Hepatocyte (in vitro differentiated cells): ENCODE measurements around the gene OTOP3. TPM values are rescaled to one million over a fixed set of nuclear protein-coding genes. Genes with fewer than 3 reads are reported as not detected.

Experiments used
- DNase-seq: peaks from one replicate; pipeline ENCODE4 v3.0.0-alpha.2; 2016; ENCODE audit warnings: low spot score
- H2AFZ ChIP-seq: fragments of 200-600 bp; sonication (generic); 2 replicates; pipeline ENCODE4 v1.6.0; 2016; ENCODE audit warnings: antibody characterized with exemption, mild to moderate bottlenecking
- H3K27ac ChIP-seq: fragments of 200-600 bp; sonication (generic); 2 replicates; pipeline ENCODE4 v1.5.1; 2016; ENCODE audit warnings: mild to moderate bottlenecking
- H3K27me3 ChIP-seq: fragments of 200-600 bp; sonication (generic); 2 replicates; pipeline ENCODE4 v1.6.1; 2016
- H3K36me3 ChIP-seq: fragments of 200-600 bp; sonication (generic); replicated peaks from 2 replicates; pipeline ENCODE4 v1.5.1; 2016; ENCODE audit warnings: low read depth; ENCODE audit not compliant: insufficient read depth
- H3K4me1 ChIP-seq: fragments of 200-600 bp; sonication (generic); 2 replicates; pipeline ENCODE4 v1.5.1; 2016; ENCODE audit warnings: mild to moderate bottlenecking, moderate library complexity; ENCODE audit not compliant: insufficient read depth
- H3K4me2 ChIP-seq: fragments of 200-600 bp; sonication (generic); 2 replicates; pipeline ENCODE4 v1.6.0; 2016
- H3K4me3 ChIP-seq: fragments of 200-600 bp; sonication (generic); 2 replicates; pipeline ENCODE4 v1.5.1; 2016; ENCODE audit warnings: mild to moderate bottlenecking
- H3K79me2 ChIP-seq: fragments of 200-600 bp; sonication (generic); 2 replicates; pipeline ENCODE4 v1.6.0; 2017; ENCODE audit warnings: mild to moderate bottlenecking
- H3K9me2 ChIP-seq: fragments of 200-600 bp; sonication (generic); replicated peaks from 2 replicates; pipeline ENCODE4 v1.6.0; 2017; ENCODE audit warnings: mild to moderate bottlenecking; ENCODE audit not compliant: insufficient read depth
- H3K9me3 ChIP-seq: fragments of 200-600 bp; sonication (generic); 2 replicates; pipeline ENCODE4 v1.5.1; 2016; ENCODE audit warnings: low read depth, mild to moderate bottlenecking
- H4K20me1 ChIP-seq: fragments of 200-600 bp; sonication (generic); 2 replicates; pipeline ENCODE4 v1.6.0; 2016; ENCODE audit warnings: mild to moderate bottlenecking; ENCODE audit not compliant: insufficient read depth, poor library complexity, severe bottlenecking
- EZH2 ChIP-seq: fragments of 200-600 bp; sonication (generic); IDR thresholded peaks from 2 replicates; pipeline ENCODE4 v1.6.1; 2016; ENCODE audit warnings: antibody characterized with exemption, mild to moderate bottlenecking, borderline replicate concordance
- EZH2phosphoT487 ChIP-seq: fragments of 200-600 bp; sonication (generic); IDR thresholded peaks from one replicate; pipeline ENCODE4 v1.6.1; 2018; ENCODE audit warnings: antibody characterized with exemption, mild to moderate bottlenecking, low read depth, moderate library complexity; ENCODE audit not compliant: unreplicated experiment, severe bottlenecking
- WGBS: methylation state at CpG from one replicate; pipeline ENCODE4 v1.1.6; 2016; ENCODE audit warnings: low lambda C conversion rate; ENCODE audit errors: missing lambda C conversion rate; 5-methylcytosine and 5-hydroxymethylcytosine counted together
- polyA plus RNA-seq: library from polyadenylated mRNA; unstranded; fragments of >200 nt; fragmentation: Nextera tagmentation; extraction: Ambion mirVana; gene quantifications from 2 replicates; pipeline ENCODE4 v1.2.1, GENCODE V29; 2016
- total RNA-seq: library from RNA; depleted of rRNA; stranded (reverse); fragments of >200 nt; gene quantifications from 2 replicates; pipeline ENCODE4 v1.2.3, GENCODE V29; 2014
- TF ChIP-seq, protein P1 (sequence below): fragments of 200-600 bp; sonication (generic); IDR thresholded peaks from 2 replicates; pipeline ENCODE4 v1.5.1; 2016; ENCODE audit warnings: antibody characterized with exemption, mild to moderate bottlenecking; ENCODE audit not compliant: poor library complexity

Gene OTOP3
- total and polyA plus RNA-seq, 2 experiments from 2014 or later, result 0.43 TPM; not detected in 1

DNA sequence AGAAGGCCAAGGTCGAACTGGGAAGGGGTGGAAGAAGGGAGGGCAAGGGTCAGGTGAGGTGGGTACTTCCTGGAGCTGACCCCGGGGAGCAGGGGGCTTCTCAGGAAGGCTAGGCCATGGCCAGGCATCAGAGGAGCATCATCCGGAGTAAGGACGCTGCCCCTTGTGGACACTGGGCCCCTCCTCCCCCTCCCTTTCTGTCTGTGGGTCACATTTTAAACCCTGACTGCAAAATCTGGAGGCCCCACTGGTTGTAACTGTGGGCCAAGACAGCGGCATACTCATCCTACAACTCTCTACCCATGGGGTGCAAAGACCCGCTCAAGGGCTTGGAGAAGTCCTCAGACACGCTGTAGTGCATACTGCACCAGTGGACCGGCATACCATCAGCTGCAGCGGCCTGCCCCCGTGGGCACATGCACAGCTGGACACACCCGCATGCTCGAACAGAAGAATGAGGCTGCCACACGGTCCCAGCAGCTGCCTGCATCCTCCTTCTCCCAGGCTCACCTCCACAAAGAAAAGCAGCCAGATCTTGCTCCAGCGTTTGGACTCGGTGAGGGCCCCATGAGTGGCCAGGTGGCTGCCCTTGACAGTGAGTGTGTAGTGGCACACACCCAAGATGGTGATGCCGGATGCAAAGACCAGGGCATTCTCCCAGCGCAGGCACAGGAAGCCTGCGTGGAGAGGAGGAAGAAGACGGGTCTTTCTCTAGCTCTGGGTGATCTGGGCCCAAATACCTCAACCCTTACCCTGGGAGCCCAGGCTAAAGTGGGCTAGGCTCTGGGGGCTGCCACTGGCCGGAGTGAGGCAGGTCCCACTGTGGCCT is 43.5 kb upstream of the OTOP3 start:
- Histone ChIP-seq H3K36me3 (no peaks in the 10 kb centered on the region), H2AFZ (no peak overlapping the region), H3K27me3 (peaks cover 47% of the 10 kb centered on the region), H4K20me1 (no peaks in the 10 kb centered on the region), H3K27ac (no peak overlapping the region), H3K4me1 (peaks cover 9% of the 10 kb centered on the region), H3K9me3 (no peaks in the 10 kb centered on the region), H3K4me3 (no peak overlapping the region), H3K9me2 (no peaks in the 10 kb centered on the region), H3K4me2 (peak overlapping the region; percentile 87), H3K79me2 (no peaks in the 10 kb centered on the region)
- TF ChIP-seq EZH2, result no peak
- no peak for TF ChIP-seq EZH2phosphoT487
- TF ChIP-seq, protein P1, sequence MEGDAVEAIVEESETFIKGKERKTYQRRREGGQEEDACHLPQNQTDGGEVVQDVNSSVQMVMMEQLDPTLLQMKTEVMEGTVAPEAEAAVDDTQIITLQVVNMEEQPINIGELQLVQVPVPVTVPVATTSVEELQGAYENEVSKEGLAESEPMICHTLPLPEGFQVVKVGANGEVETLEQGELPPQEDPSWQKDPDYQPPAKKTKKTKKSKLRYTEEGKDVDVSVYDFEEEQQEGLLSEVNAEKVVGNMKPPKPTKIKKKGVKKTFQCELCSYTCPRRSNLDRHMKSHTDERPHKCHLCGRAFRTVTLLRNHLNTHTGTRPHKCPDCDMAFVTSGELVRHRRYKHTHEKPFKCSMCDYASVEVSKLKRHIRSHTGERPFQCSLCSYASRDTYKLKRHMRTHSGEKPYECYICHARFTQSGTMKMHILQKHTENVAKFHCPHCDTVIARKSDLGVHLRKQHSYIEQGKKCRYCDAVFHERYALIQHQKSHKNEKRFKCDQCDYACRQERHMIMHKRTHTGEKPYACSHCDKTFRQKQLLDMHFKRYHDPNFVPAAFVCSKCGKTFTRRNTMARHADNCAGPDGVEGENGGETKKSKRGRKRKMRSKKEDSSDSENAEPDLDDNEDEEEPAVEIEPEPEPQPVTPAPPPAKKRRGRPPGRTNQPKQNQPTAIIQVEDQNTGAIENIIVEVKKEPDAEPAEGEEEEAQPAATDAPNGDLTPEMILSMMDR, result no peak
- no peak for DNase-seq
- 87% methylated on average over 20 of the region's 20 CpGs for WGBS

DNA sequence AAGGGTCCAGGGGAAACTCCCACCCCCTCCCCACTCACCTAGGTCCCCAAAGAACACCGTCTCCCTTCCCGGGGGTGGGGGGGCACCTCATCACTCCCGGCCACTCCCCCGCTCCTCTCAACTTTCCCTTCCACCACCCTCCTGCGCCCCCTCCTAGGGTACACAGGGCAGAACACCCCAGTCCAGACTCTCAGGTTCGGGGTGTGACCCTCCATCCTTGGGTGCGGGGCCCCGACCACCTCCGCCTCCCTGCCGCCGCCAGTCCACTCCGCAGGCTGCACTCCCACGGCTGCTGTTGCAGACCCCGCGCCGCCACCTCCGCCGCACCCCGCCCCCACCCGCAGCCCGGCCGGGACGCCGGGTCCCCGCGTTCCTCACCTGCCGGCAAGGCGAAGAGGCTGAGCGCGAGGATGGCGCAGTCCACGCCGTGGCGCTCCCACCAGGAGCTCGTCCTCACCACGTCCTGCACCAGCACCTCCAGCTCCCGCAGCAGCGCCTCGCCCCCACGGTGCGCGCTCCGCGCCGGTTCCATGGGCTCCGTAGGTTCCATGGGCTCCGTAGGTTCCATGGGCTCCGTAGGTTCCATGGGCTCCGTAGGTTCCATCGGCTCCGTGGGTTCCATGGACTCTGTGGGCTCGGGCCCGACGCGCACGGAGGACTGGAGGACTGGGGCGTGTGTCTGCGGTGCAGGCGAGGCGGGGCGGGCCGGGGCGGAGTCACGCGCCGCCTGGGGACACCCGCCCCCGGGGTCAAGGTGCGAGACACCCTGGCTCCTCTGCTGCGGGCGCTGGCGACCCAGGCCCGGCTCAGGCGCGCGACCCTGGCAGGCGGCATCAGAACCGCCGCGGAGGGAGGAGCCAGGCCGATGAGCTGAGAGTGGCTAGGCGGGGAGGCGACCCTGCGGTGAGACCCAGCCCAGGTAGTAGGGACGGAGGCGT is 42.5 kb upstream of the OTOP3 start, which contains the start of gene FADS6:
TSS of gene FADS6 (minus strand) at position 660 of the 938 bp plus-strand sequence. CDS start at position 622, 38 bp downstream.
- Histone ChIP-seq H3K79me2 (no peaks in the 10 kb centered on the region), H3K4me3 (peak within 1 kb of the TSS; percentile 45), H3K27me3 (peaks cover 51% of the 10 kb centered on the region), H3K4me1 (peaks cover 9% of the 10 kb centered on the region), H3K9me3 (no peaks in the 10 kb centered on the region), H4K20me1 (no peaks in the 10 kb centered on the region), H3K4me2 (peak within 1 kb of the TSS; percentile 87), H3K36me3 (no peaks in the 10 kb centered on the region), H3K27ac (no peak within 1 kb of the TSS), H3K9me2 (no peaks in the 10 kb centered on the region), H2AFZ (peak within 1 kb of the TSS; percentile 37)
- TF ChIP-seq EZH2, result peak; percentile 87
- no peak for TF ChIP-seq EZH2phosphoT487
- peak; percentile 61 for DNase-seq
- 4% methylated on average over 41 of the region's 86 CpGs for WGBS

DNA sequence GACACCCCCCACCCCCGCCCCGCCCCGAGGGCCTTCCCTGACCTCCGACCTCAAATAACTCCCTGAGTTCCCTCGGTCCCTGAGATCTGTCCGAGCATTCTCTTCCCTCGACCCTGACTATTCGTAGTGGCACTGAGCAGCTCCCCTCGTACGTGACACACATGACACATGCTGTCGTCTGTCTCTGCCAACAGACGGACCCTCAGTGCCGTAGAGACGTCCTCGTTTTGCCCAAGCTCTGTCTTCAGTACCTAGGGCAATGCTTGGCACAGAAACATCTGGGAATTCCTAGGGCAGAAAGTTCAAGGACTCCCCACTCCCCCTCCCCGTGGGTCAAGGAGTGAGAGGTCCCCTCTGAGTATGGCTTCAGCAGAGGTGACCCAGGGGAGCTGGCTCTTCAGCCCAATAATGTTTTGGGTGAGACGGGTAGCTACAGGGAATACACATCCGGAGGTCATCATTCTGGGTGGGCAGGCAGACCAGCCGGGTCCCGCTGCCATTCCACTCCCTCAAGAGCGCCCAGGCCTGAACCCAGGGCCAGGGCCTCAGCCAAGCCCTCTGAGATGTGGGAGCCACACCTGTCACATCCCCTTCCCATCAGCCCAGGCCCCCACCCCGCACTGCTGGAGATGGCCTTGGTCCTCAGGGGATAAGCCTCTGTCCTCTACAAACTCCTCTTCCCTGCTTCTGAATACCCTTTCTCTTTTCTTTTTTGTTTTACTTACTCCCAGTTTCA is 41.6 kb upstream of the OTOP3 start:
- Histone ChIP-seq H3K9me2 (no peaks in the 10 kb centered on the region), H2AFZ (peak overlapping the region; percentile 37), H3K27me3 (peaks cover 51% of the 10 kb centered on the region), H3K9me3 (no peaks in the 10 kb centered on the region), H3K36me3 (no peaks in the 10 kb centered on the region), H4K20me1 (no peaks in the 10 kb centered on the region), H3K27ac (no peak overlapping the region), H3K4me2 (peak overlapping the region; percentile 87), H3K79me2 (no peaks in the 10 kb centered on the region), H3K4me1 (peaks cover 9% of the 10 kb centered on the region), H3K4me3 (no peak overlapping the region)
- TF ChIP-seq EZH2 (no peak), EZH2phosphoT487 (no peak)
- TF ChIP-seq, protein P1, result no peak
- peak; percentile 4 for DNase-seq
- 45% methylated on average over 17 of the region's 22 CpGs for WGBS
